ENCODE data around the gene TBC1D22A.

Gene TBC1D22A

GRCh38 chr22:46835693-46836092 lies 73.2 kb downstream of the TBC1D22A start:
- Histone ChIP-seq H4K20me1 (ENCODE audit: insufficient read depth) (no peaks in the 10 kb centered on the region), H3K36me3 (ENCODE audit: insufficient read depth) (no peaks in the 10 kb centered on the region), H3K4me3 (IDR thresholded peaks at IDR 0.05; ENCODE audit: insufficient read depth, low read depth, low read length) (no peak overlapping the region), H2AFZ (ENCODE audit: low read depth) (no peak overlapping the region), H3K4me1 (ENCODE audit: low read depth, poor library complexity, severe bottlenecking) (no peaks in the 10 kb centered on the region), H3K79me2 (ENCODE audit: insufficient read depth, low read depth) (no peaks in the 10 kb centered on the region), H3K4me2 (no peak overlapping the region), H3K27ac (no peak overlapping the region), H3K9ac (no peak overlapping the region), H3K27me3 (ENCODE audit: insufficient read depth, low read depth) (no peaks in the 10 kb centered on the region)
- TF ChIP-seq CTCF (conservative IDR thresholded peaks at IDR 0.05; ENCODE audit: low read depth, low read length): no peak

GRCh38 chr22:46841522-46841921 lies 79.1 kb downstream of the TBC1D22A start:
- TF ChIP-seq CTCF (conservative IDR thresholded peaks at IDR 0.05; ENCODE audit: low read depth, low read length): no peak
- no peak overlapping the region for H2AFZ ChIP-seq (ENCODE audit: low read depth)
- no peaks in the 10 kb centered on the region for H3K4me1 ChIP-seq (ENCODE audit: low read depth, poor library complexity, severe bottlenecking)
- H3K4me3 ChIP-seq (IDR thresholded peaks at IDR 0.05; ENCODE audit: insufficient read depth, low read depth, low read length): no peak overlapping the region
- no peaks in the 10 kb centered on the region for H3K27me3 ChIP-seq (ENCODE audit: insufficient read depth, low read depth)
- no peaks in the 10 kb centered on the region for H4K20me1 ChIP-seq (ENCODE audit: insufficient read depth)
- H3K27ac ChIP-seq: no peak overlapping the region
- H3K36me3 ChIP-seq (ENCODE audit: insufficient read depth): no peaks in the 10 kb centered on the region
- no peak overlapping the region for H3K9ac ChIP-seq
- no peaks in the 10 kb centered on the region for H3K79me2 ChIP-seq (ENCODE audit: insufficient read depth, low read depth)
- no peak overlapping the region for H3K4me2 ChIP-seq

- TF ChIP-seq CTCF (conservative IDR thresholded peaks at IDR 0.05; ENCODE audit: low read depth, low read length): no peak
- Histone ChIP-seq H3K36me3 (ENCODE audit: insufficient read depth) (no peaks in the 10 kb centered on the region), H3K4me3 (IDR thresholded peaks at IDR 0.05; ENCODE audit: insufficient read depth, low read depth, low read length) (no peak overlapping the region), H2AFZ (ENCODE audit: low read depth) (no peak overlapping the region), H3K79me2 (ENCODE audit: insufficient read depth, low read depth) (no peaks in the 10 kb centered on the region), H3K27ac (no peak overlapping the region), H3K4me1 (ENCODE audit: low read depth, poor library complexity, severe bottlenecking) (no peaks in the 10 kb centered on the region), H3K4me2 (no peak overlapping the region), H3K27me3 (ENCODE audit: insufficient read depth, low read depth) (no peaks in the 10 kb centered on the region), H4K20me1 (ENCODE audit: insufficient read depth) (no peaks in the 10 kb centered on the region), H3K9ac (no peak overlapping the region)
These were observed 80.2 kb downstream of the TBC1D22A start for GRCh38 chr22:46842606-46843005.

- H3K27me3 ChIP-seq (ENCODE audit: insufficient read depth, low read depth): no peaks in the 10 kb centered on the region
- no peaks in the 10 kb centered on the region for H4K20me1 ChIP-seq (ENCODE audit: insufficient read depth)
- no peak overlapping the region for H3K9ac ChIP-seq
These were observed 81.4 kb downstream of the TBC1D22A start for GRCh38 chr22:46843821-46844255.

More at GRCh38 chr22:46843821-46844255, 81.4 kb downstream of the TBC1D22A start:
- no peak overlapping the region for H2AFZ ChIP-seq (ENCODE audit: low read depth)
- no peaks in the 10 kb centered on the region for H3K36me3 ChIP-seq (ENCODE audit: insufficient read depth)
- no peaks in the 10 kb centered on the region for H3K79me2 ChIP-seq (ENCODE audit: insufficient read depth, low read depth)
- H3K4me3 ChIP-seq (IDR thresholded peaks at IDR 0.05; ENCODE audit: insufficient read depth, low read depth, low read length): no peak overlapping the region
- no peak for TF ChIP-seq CTCF (conservative IDR thresholded peaks at IDR 0.05; ENCODE audit: low read depth, low read length)
- no peak overlapping the region for H3K27ac ChIP-seq
- no peak overlapping the region for H3K4me2 ChIP-seq
- no peaks in the 10 kb centered on the region for H3K4me1 ChIP-seq (ENCODE audit: low read depth, poor library complexity, severe bottlenecking)
